HL-60 (cell line): Measurements from ENCODE around the gene ZBTB32.

Experiments
- DNase-seq, 2 experiments: peaks; one replicate each; pipeline ENCODE4 v3.0.0-alpha.2; 2010 to 2020; ENCODE audit warnings: low read depth in 1 of 2, low spot score in 1 of 2
- H3K27ac ChIP-seq: fragments of 250-450 bp; sonication (Bioruptor Pico); replicated peaks from 2 replicates; pipeline ENCODE4 v1.5.1; 2020; ENCODE audit warnings: mild to moderate bottlenecking, moderate library complexity
- H3K27me3 ChIP-seq: fragments of 250-450 bp; sonication (Bioruptor Pico); 2 replicates; pipeline ENCODE4 v1.5.1; 2021; ENCODE audit warnings: mild to moderate bottlenecking, moderate library complexity; ENCODE audit not compliant: insufficient read depth, poor library complexity, severe bottlenecking
- H3K4me3 ChIP-seq: replicated peaks from 2 replicates; pipeline ENCODE4 v1.5.1; 2011; ENCODE audit warnings: mild to moderate bottlenecking, control low read depth, low read length; ENCODE audit not compliant: insufficient read depth
- CTCF ChIP-seq: IDR thresholded peaks from one replicate; pipeline ENCODE4 v1.5.1; 2011; ENCODE audit warnings: low read length, control low read depth, inconsistent platforms; ENCODE audit not compliant: insufficient read depth
- GABPA ChIP-seq: IDR thresholded peaks from 2 replicates; pipeline ENCODE4 v1.6.1; 2012; ENCODE audit warnings: low read depth
- POLR2AphosphoS5 ChIP-seq: IDR thresholded peaks from 2 replicates; pipeline ENCODE4 v1.6.1; 2012; ENCODE audit warnings: low read depth
- REST ChIP-seq: IDR thresholded peaks from 2 replicates; pipeline ENCODE4 v1.6.1; 2012; ENCODE audit warnings: low read depth; ENCODE audit not compliant: insufficient replicate concordance
- SPI1 ChIP-seq: IDR thresholded peaks from 2 replicates; pipeline ENCODE4 v1.6.1; 2012; ENCODE audit warnings: low read depth, mild to moderate bottlenecking, borderline replicate concordance

ZBTB32 gene

GRCh38 chr19:35665157-35665556, 39.2 kb upstream of the ZBTB32 start:
- Histone ChIP-seq H3K27ac (no peak overlapping the region), H3K27me3 (peaks cover 3% of the 10 kb centered on the region), H3K4me3 (no peak overlapping the region)
- DNase-seq: no peak
- TF ChIP-seq GABPA: no peak
- TF ChIP-seq REST: no peak
- no peak for TF ChIP-seq POLR2AphosphoS5
- TF ChIP-seq CTCF: no peak
- TF ChIP-seq SPI1: no peak

- Histone ChIP-seq H3K4me3 (no peak overlapping the region), H3K27ac (no peak overlapping the region), H3K27me3 (peaks cover 3% of the 10 kb centered on the region)
- TF ChIP-seq POLR2AphosphoS5 (no peak), CTCF (no peak), SPI1 (no peak), REST (no peak), GABPA (no peak)
- DNase-seq: no peak
These were observed 38.8 kb upstream of the ZBTB32 start for GRCh38 chr19:35665604-35666003.

GRCh38 chr19:35666251-35666913, 38.0 kb upstream of the ZBTB32 start, which contains the start of gene UPK1A:
UPK1A (plus strand) TSS chr19:35666517; CDS start chr19:35666813, 296 bp downstream.
- H3K4me3 ChIP-seq: no peak within 1 kb of the TSS
- DNase-seq: no peak
- no peak within 1 kb of the TSS for H3K27ac ChIP-seq
- TF ChIP-seq REST: no peak
- no peak for TF ChIP-seq GABPA
- TF ChIP-seq POLR2AphosphoS5: no peak
- no peak for TF ChIP-seq SPI1
- TF ChIP-seq CTCF: no peak
- peaks cover 3% of the 10 kb centered on the region for H3K27me3 ChIP-seq
